CD4-positive, alpha-beta memory T cell (primary cell): Measurements from ENCODE around the gene HSCB. TPM values are rescaled to one million over a fixed set of nuclear protein-coding genes. Genes with fewer than 3 reads are reported as not detected.
A peak's percentile ranks its signal among the peaks of the same experiment; 100 is the strongest.
"Not testable (repeated sequence)": the region's sequence is repeated elsewhere in the genome, so short reads cannot be mapped to it uniquely, and the experiment has no call there.

ENCODE experiments used
- CTCF ChIA-PET: fragments of 350-600 bp; sonication (Branson Sonifier 250); formaldehyde crosslinking; loops from one replicate; lab custom pipeline; 2021; ENCODE audit warnings: inconsistent platforms; ENCODE audit not compliant: partially characterized antibody; lab: Charles Lee
- POLR2A ChIA-PET: fragments of 350-600 bp; sonication (Branson Sonifier 250); formaldehyde crosslinking; loops from one replicate; lab custom pipeline; 2021; ENCODE audit not compliant: partially characterized antibody; lab: Charles Lee
- DNase-seq, 5 donors: peaks; one replicate each; pipeline versions ENCODE4 v3.0.0 to v3.0.0-alpha.2; 2020 to 2022; ENCODE audit warnings: mixed read lengths in 1 of 5
- H3K27ac ChIP-seq: one replicate; pipeline ENCODE4 v1.7.0; 2013; ENCODE audit warnings: low read depth, low read length
- H3K27me3 ChIP-seq: 2 replicates; pipeline ENCODE4 v1.7.0; 2013; ENCODE audit warnings: mild to moderate bottlenecking, low read length, moderate library complexity; ENCODE audit not compliant: insufficient read depth
- H3K36me3 ChIP-seq: 2 replicates; pipeline ENCODE4 v1.7.0; 2013; ENCODE audit warnings: mild to moderate bottlenecking, low read length, moderate library complexity; ENCODE audit not compliant: insufficient read depth
- H3K4me1 ChIP-seq: 2 replicates; pipeline ENCODE4 v1.7.0; 2013; ENCODE audit warnings: mild to moderate bottlenecking, low read length, moderate library complexity; ENCODE audit not compliant: insufficient read depth
- H3K4me3 ChIP-seq, 2 donors: one replicate each; pipeline ENCODE4 v1.7.0; 2013; ENCODE audit warnings: low read length in 2 of 2, mild to moderate bottlenecking in 1 of 2
- H3K9me3 ChIP-seq, 2 donors: one replicate each; pipeline ENCODE4 v1.7.0; 2013; ENCODE audit warnings: low read length in 2 of 2, control low read depth in 1 of 2; ENCODE audit not compliant: control insufficient read depth in 1 of 2
- H3K27ac Mint-ChIP-seq, 7 donors: one replicate each; pipeline ENCODE4 v1.8.0; 2020 to 2021; ENCODE audit warnings: mixed read lengths in 7 of 7, mild to moderate bottlenecking in 6 of 7, inconsistent platforms in 3 of 7, moderate library complexity in 3 of 7
- H3K27me3 Mint-ChIP-seq, 2 donors: one replicate each; pipeline ENCODE4 v1.8.0; 2020 to 2021; ENCODE audit warnings: mixed read lengths in 2 of 2
- H3K36me3 Mint-ChIP-seq, 2 donors: one replicate each; pipeline ENCODE4 v1.8.0; 2020 to 2021; ENCODE audit warnings: mixed read lengths in 2 of 2, inconsistent platforms in 1 of 2, mild to moderate bottlenecking in 1 of 2
- H3K4me1 Mint-ChIP-seq, 4 donors: one replicate each; pipeline ENCODE4 v1.8.0; 2020 to 2021; ENCODE audit warnings: mixed read lengths in 4 of 4, mild to moderate bottlenecking in 1 of 4
- H3K4me3 Mint-ChIP-seq, 8 donors: one replicate each; pipeline ENCODE4 v1.8.0; 2020 to 2021; ENCODE audit warnings: mixed read lengths in 8 of 8, mild to moderate bottlenecking in 7 of 8, moderate library complexity in 6 of 8, inconsistent platforms in 3 of 8
- H3K9me3 Mint-ChIP-seq, 8 donors: one replicate each; pipeline ENCODE4 v1.8.0; 2020 to 2021; ENCODE audit warnings: mixed read lengths in 8 of 8, mild to moderate bottlenecking in 5 of 8, inconsistent platforms in 3 of 8, moderate library complexity in 1 of 8
- intact Hi-C: fragments of 100-400 bp; cut with micrococcal nuclease; formaldehyde crosslinking; loops from one replicate; pipeline ENCODE4 v1.15.1; 2023
- polyA plus RNA-seq, 2 donors: library from polyadenylated mRNA; unstranded; fragments of 300-500 nt; fragmentation: Illumina TruSeq; gene quantifications; one replicate each; pipeline ENCODE4 v1.2.3, GENCODE V29; 2021
- total RNA-seq, 2 experiments: library from RNA; stranded (reverse); gene quantifications; one replicate each; pipeline ENCODE4 v1.2.3, GENCODE V29; 2021

HSCB gene
- total RNA-seq, result 10 to 100 TPM in 1 of 2 experiments, 1 to 10 TPM in 1; 9.3 to 11.1 TPM
- polyA plus RNA-seq, result 10 to 100 TPM in 1 of 2 donors, 1 to 10 TPM in 1; 7.6 to 10.3 TPM

GRCh38 chr22:28741785-28742561, at the start of gene HSCB, which contains the start of gene CHEK2:
Gene HSCB (plus strand): TSS chr22:28742039. CDS start chr22:28742096, 57 bp downstream.
Gene CHEK2 (minus strand): TSS chr22:28741820. CDS start chr22:28734721, 7,099 bp downstream.
- intact Hi-C loops, result loop anchor here (1.0 to 5.0 kb wide), 5 partner anchors 30 to 527 kb away; partner anchors contain the start of genes CCDC117, EWSR1, XBP1 and ZNRF3
- CTCF ChIA-PET, result no interaction called here

GRCh38 chr22:28693041-28693760, 48.6 kb upstream of the HSCB start:
- DNase-seq, H3K9me3 ChIP-seq, H3K4me1 ChIP-seq, H3K27ac ChIP-seq, H3K4me3 ChIP-seq, H3K36me3 ChIP-seq, H3K9me3 Mint-ChIP-seq, CTCF ChIA-PET, POLR2A ChIA-PET, H3K27me3 ChIP-seq, H3K4me3 Mint-ChIP-seq, H3K4me1 Mint-ChIP-seq, intact Hi-C loops, H3K27me3 Mint-ChIP-seq: not testable (repeated sequence)
- Mint-ChIP-seq H3K36me3 (peaks cover 11 to 31% of the 10 kb centered on the region in 2 donors), H3K27ac (peak overlapping the region in 1 of 7 donors; percentile 70)

More at GRCh38 chr22:28741785-28742561, at the start of gene HSCB, which contains the start of gene CHEK2:
- peak within 1 kb of the TSS; percentile 91 to 98 for H3K4me3 ChIP-seq
- Mint-ChIP-seq H3K9me3 (no peaks in the 10 kb centered on the region), H3K27me3 (no peaks in the 10 kb centered on the region), H3K27ac (peak within 1 kb of the TSS; percentile 85 to 99 (median 90)), H3K4me1 (peaks cover 17 to 34% (median 21%) of the 10 kb centered on the region in 4 donors), H3K36me3 (peaks cover 10 to 28% of the 10 kb centered on the region in 2 donors), H3K4me3 (peak within 1 kb of the TSS; percentile 85 to 99 (median 89))
- peak within 1 kb of the TSS; percentile 92 for H3K27ac ChIP-seq
- POLR2A ChIA-PET, result interaction anchor here (0.6 to 3.4 kb wide), 8 partner anchors 16 to 77 kb away, joined by 3 to 30 read pairs (median 4); partner anchors contain the start of genes CCDC117 and XBP1
- peaks cover 10% of the 10 kb centered on the region for H3K36me3 ChIP-seq
- peaks cover 12% of the 10 kb centered on the region for H3K4me1 ChIP-seq
- H3K27me3 ChIP-seq, result no peaks in the 10 kb centered on the region
- DNase-seq, result peak; percentile 95 to 99 (median 96)
- no peaks in the 10 kb centered on the region for H3K9me3 ChIP-seq

GRCh38 chr22:28702891-28703290, 38.9 kb upstream of the HSCB start:
- DNase-seq, result no peak
- no peaks in the 10 kb centered on the region for H3K4me1 ChIP-seq
- no peaks in the 10 kb centered on the region for H3K9me3 ChIP-seq
- no peaks in the 10 kb centered on the region for H3K27me3 ChIP-seq
- no peak overlapping the region for H3K4me3 ChIP-seq
- H3K4me3 Mint-ChIP-seq, result no peak overlapping the region
- no peaks in the 10 kb centered on the region for H3K27me3 Mint-ChIP-seq
- H3K36me3 Mint-ChIP-seq, result peaks cover 7 to 20% of the 10 kb centered on the region in 2 donors
- no peaks in the 10 kb centered on the region for H3K9me3 Mint-ChIP-seq
- H3K4me1 Mint-ChIP-seq, result no peaks in the 10 kb centered on the region
- ChIA-PET POLR2A (no interaction called here), CTCF (no interaction called here)
- no peak overlapping the region for H3K27ac ChIP-seq
- H3K36me3 ChIP-seq, result no peaks in the 10 kb centered on the region
- intact Hi-C loops, result no loop called here
- no peak overlapping the region for H3K27ac Mint-ChIP-seq

- no peaks in the 10 kb centered on the region for H3K27me3 ChIP-seq
- no peak overlapping the region for H3K27ac ChIP-seq
- no peak overlapping the region for H3K4me3 Mint-ChIP-seq
- no peaks in the 10 kb centered on the region for H3K9me3 Mint-ChIP-seq
- CTCF ChIA-PET, result no interaction called here
- no peaks in the 10 kb centered on the region for H3K4me1 ChIP-seq
- no peak for DNase-seq
- no peaks in the 10 kb centered on the region for H3K36me3 ChIP-seq
- H3K27me3 Mint-ChIP-seq, result no peaks in the 10 kb centered on the region
- intact Hi-C loops, result no loop called here
- no peak overlapping the region for H3K27ac Mint-ChIP-seq
- peaks cover 5 to 25% of the 10 kb centered on the region in 2 donors for H3K36me3 Mint-ChIP-seq
- H3K4me3 ChIP-seq, result no peak overlapping the region
- H3K4me1 Mint-ChIP-seq, result no peaks in the 10 kb centered on the region
- H3K9me3 ChIP-seq, result no peaks in the 10 kb centered on the region
- POLR2A ChIA-PET, result no interaction called here
These were observed 38.4 kb upstream of the HSCB start for GRCh38 chr22:28703436-28703835.

GRCh38 chr22:28706845-28707244, 35.0 kb upstream of the HSCB start:
- no peak overlapping the region for H3K27ac ChIP-seq
- ChIA-PET POLR2A (no interaction called here), CTCF (no interaction called here)
- no peak overlapping the region for H3K27ac Mint-ChIP-seq
- H3K4me1 ChIP-seq, result no peaks in the 10 kb centered on the region
- no peaks in the 10 kb centered on the region for H3K27me3 Mint-ChIP-seq
- H3K4me1 Mint-ChIP-seq, result no peaks in the 10 kb centered on the region
- H3K9me3 Mint-ChIP-seq, result no peaks in the 10 kb centered on the region
- no peak overlapping the region for H3K4me3 ChIP-seq
- peaks cover 9 to 31% of the 10 kb centered on the region in 2 donors for H3K36me3 Mint-ChIP-seq
- H3K36me3 ChIP-seq, result no peaks in the 10 kb centered on the region
- no peak for DNase-seq
- intact Hi-C loops, result no loop called here
- H3K27me3 ChIP-seq, result no peaks in the 10 kb centered on the region
- H3K9me3 ChIP-seq, result no peaks in the 10 kb centered on the region
- H3K4me3 Mint-ChIP-seq, result no peak overlapping the region

GRCh38 chr22:28710107-28710506, 31.7 kb upstream of the HSCB start:
- H3K4me3 ChIP-seq, result no peak overlapping the region
- no peak for DNase-seq
- intact Hi-C loops, result no loop called here
- no peaks in the 10 kb centered on the region for H3K36me3 ChIP-seq
- ChIA-PET POLR2A (no interaction called here), CTCF (interaction anchor here (0.6 to 1.2 kb wide), 2 partner anchors 9 to 25 kb away, joined by 3 read pairs; no protein-coding TSS in a partner anchor)
- no peaks in the 10 kb centered on the region for H3K4me1 ChIP-seq
- Mint-ChIP-seq H3K9me3 (no peaks in the 10 kb centered on the region), H3K4me3 (no peak overlapping the region), H3K27ac (no peak overlapping the region), H3K4me1 (no peaks in the 10 kb centered on the region), H3K27me3 (no peaks in the 10 kb centered on the region), H3K36me3 (peaks cover 12 to 28% of the 10 kb centered on the region in 2 donors)
- no peaks in the 10 kb centered on the region for H3K9me3 ChIP-seq
- no peak overlapping the region for H3K27ac ChIP-seq
- H3K27me3 ChIP-seq, result no peaks in the 10 kb centered on the region
